SKM-1 (cell line): ENCODE results near the gene HOXA7.

Experiments used
- DNase-seq: peaks from one replicate; lab custom pipeline; 2025; ENCODE audit not compliant: unreplicated experiment; lab: John Stamatoyannopoulos, UW

Gene HOXA7

GRCh38 chr7:27156508-27156898 is at the start of gene HOXA7:
Gene HOXA7 (minus strand): TSS chr7:27156675. CDS start chr7:27156545, 130 bp downstream.
- DNase-seq: no peak

- no peak for DNase-seq
Measured at GRCh38 chr7:27205325-27206280, 49.1 kb upstream of the HOXA7 start.

- no peak for DNase-seq
Measured at GRCh38 chr7:27204851-27205322, 48.4 kb upstream of the HOXA7 start.

- DNase-seq: no peak
Measured at GRCh38 chr7:27203964-27204594, 47.6 kb upstream of the HOXA7 start.

- no peak for DNase-seq
Measured at GRCh38 chr7:27203365-27203953, 47.0 kb upstream of the HOXA7 start.

- no peak for DNase-seq
Measured at GRCh38 chr7:27202862-27203134, 46.3 kb upstream of the HOXA7 start.

GRCh38 chr7:27202018-27202861 is 45.8 kb upstream of the HOXA7 start:
- no peak for DNase-seq

GRCh38 chr7:27201580-27202017 is 45.1 kb upstream of the HOXA7 start:
- no peak for DNase-seq

GRCh38 chr7:27200761-27201579 is 44.5 kb upstream of the HOXA7 start:
- no peak for DNase-seq

- no peak for DNase-seq
Measured at GRCh38 chr7:27199849-27200760, 43.6 kb upstream of the HOXA7 start, which contains the start of gene HOXA13. Gene HOXA13 (minus strand): TSS chr7:27200091. CDS start chr7:27200077, 14 bp downstream.

- DNase-seq: no peak
Measured at GRCh38 chr7:27198871-27199801, 42.7 kb upstream of the HOXA7 start.

- DNase-seq: no peak
Measured at GRCh38 chr7:27198138-27198841, 41.8 kb upstream of the HOXA7 start.

- no peak for DNase-seq
Measured at GRCh38 chr7:27197137-27198042, 40.9 kb upstream of the HOXA7 start.

GRCh38 chr7:27196287-27196767 is 39.9 kb upstream of the HOXA7 start:
- DNase-seq: peak; percentile 71

GRCh38 chr7:27194686-27195379 is 38.4 kb upstream of the HOXA7 start:
- DNase-seq: no peak

- no peak for DNase-seq
Measured at GRCh38 chr7:27194002-27194352, 37.5 kb upstream of the HOXA7 start.
